ENCODE data around the gene IRF2BP2. TPM values are rescaled to one million over a fixed set of nuclear protein-coding genes. Genes with fewer than 3 reads are reported as not detected.

IRF2BP2 gene
- total and polyA plus RNA-seq, 2 of the 13 experiments (the other 11 are each of a cell fraction or from before 2014, with no cell fraction given), result 140 to 147 TPM

DNA sequence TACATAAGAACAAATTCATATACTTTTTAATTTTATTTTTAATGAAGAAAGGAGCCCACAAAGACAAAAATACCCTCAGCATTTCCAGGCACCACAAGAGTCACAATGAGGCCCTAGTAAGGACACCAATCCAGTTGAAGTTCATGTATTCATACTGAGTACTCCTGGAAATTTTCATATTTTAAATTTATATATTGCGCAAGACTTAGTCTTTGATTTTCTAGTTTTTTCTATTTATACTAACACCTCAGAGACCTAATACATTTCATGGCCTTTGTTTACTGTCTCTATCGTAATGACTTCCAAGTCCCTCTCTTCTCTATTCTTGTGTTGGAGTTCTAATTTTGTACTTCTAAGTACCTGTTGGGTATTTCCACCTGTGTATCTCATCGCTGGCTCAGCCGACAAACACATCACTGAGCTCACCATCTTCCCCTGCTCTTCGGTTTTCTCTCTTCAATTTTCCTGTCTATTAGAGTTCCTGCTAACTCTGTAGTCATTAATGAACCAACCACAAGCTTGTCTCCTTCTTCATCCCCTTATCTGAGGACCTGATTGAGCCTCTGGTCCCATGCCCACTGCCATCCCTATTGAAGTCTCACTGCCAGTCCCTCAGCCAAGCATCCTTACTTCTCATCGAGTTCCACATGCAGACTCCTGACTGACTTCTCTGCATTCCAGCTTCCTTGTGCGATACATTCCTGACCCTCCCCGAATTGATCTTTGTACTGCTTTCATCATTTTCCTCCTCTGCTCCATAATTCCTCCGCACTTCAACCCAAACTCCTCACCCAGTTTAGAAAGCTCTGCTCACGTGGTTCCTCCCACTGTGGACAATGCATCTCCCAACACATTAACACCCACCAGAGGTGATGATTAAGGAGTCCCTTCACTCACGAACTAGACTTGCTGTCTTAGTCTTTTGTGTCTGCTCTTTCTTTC is 17.3 kb upstream of the IRF2BP2 start (continued):
- TF ChIP-seq FOXA3 (CRISPR knock-in tag; IDR thresholded peaks at IDR 0.05) (peak; percentile 40; the same call in 1 of the 2 replicates), ZNF891 (CRISPR knock-in tag; IDR thresholded peaks at IDR 0.05) (no peak), ZNF333 (CRISPR knock-in tag; IDR thresholded peaks at IDR 0.05; ENCODE audit: borderline replicate concordance) (no peak), ZNF33A (CRISPR knock-in tag; IDR thresholded peaks at IDR 0.05; ENCODE audit: borderline replicate concordance) (no peak), SIN3A (IDR thresholded peaks at IDR 0.05; ENCODE audit: borderline replicate concordance, low read depth, low read length) (no peak), ZIK1 (CRISPR knock-in tag; IDR thresholded peaks at IDR 0.05; ENCODE audit: borderline replicate concordance, low read depth) (no peak), HNF4A (CRISPR knock-in tag; IDR thresholded peaks at IDR 0.05) (peak; percentile 81), ZNF614 (CRISPR knock-in tag; IDR thresholded peaks at IDR 0.05; ENCODE audit: borderline replicate concordance) (0 out of 2 replicates have a peak, but pooled peaks have one; percentile 54), TAF1 (CRISPR knock-in tag; IDR thresholded peaks at IDR 0.05) (peak; percentile 19; the same call in 1 of the 2 replicates), CEBPB (IDR thresholded peaks at IDR 0.05; ENCODE audit: borderline replicate concordance, low read depth, low read length) (peak; percentile 80; the same call in 1 of the 2 replicates), HNRNPH1 (optimal IDR thresholded peaks at IDR 0.05; ENCODE audit: low read depth, low read length) (no peak), ZNF17 (CRISPR knock-in tag; IDR thresholded peaks at IDR 0.05) (no peak), PAWR (CRISPR knock-in tag; IDR thresholded peaks at IDR 0.05; ENCODE audit: borderline replicate concordance) (no peak), ZFP37 (CRISPR knock-in tag; IDR thresholded peaks at IDR 0.05; ENCODE audit: borderline replicate concordance) (no peak), NCOA2 (CRISPR knock-in tag; IDR thresholded peaks at IDR 0.05) (peak; percentile 56), NCOR1 (IDR thresholded peaks at IDR 0.05; ENCODE audit: borderline replicate concordance, low read length) (0 out of 2 replicates have a peak, but pooled peaks have one; percentile 24), NR2F6 (IDR thresholded peaks at IDR 0.05) (no peak), NR2F6 (CRISPR knock-in tag; IDR thresholded peaks at IDR 0.05) (no peak), ZNF567 (CRISPR knock-in tag; IDR thresholded peaks at IDR 0.05; ENCODE audit: borderline replicate concordance) (0 out of 2 replicates have a peak, but pooled peaks have one; percentile 78), GABPA (IDR thresholded peaks at IDR 0.05; ENCODE audit: low read depth, low read length) (no peak), GABPA (CRISPR knock-in tag; IDR thresholded peaks at IDR 0.05; ENCODE audit: low read depth) (no peak), KAT8 (CRISPR knock-in tag; IDR thresholded peaks at IDR 0.05) (0 out of 2 replicates have a peak, but pooled peaks have one; percentile 30), ZNF691 (CRISPR knock-in tag; IDR thresholded peaks at IDR 0.05; ENCODE audit: borderline replicate concordance, low read depth) (no peak), HMGA1 (CRISPR knock-in tag; conservative IDR thresholded peaks at IDR 0.05) (no peak), ZNF83 (CRISPR knock-in tag; IDR thresholded peaks at IDR 0.05; ENCODE audit: borderline replicate concordance) (no peak), CEBPG (CRISPR knock-in tag; IDR thresholded peaks at IDR 0.05) (peak; percentile 49; the same call in 1 of the 2 replicates), SP5 (CRISPR knock-in tag; IDR thresholded peaks at IDR 0.05; ENCODE audit: borderline replicate concordance, low read depth) (no peak), SYNCRIP (IDR thresholded peaks at IDR 0.05; ENCODE audit: insufficient read depth, low read depth, low read length) (no peak)

Data from HepG2 (cell line).